Gastrocnemius medialis (tissue), 4 donors: ENCODE measurements around the gene BRAF.

ENCODE experiments used
- POLR2A ChIP-seq, 2 donors: fragments of 450-650 bp; IDR thresholded peaks; one replicate each; pipeline ENCODE4 v1.6.1; 2017; ENCODE audit warnings: antibody characterized with exemption in 2 of 2, mild to moderate bottlenecking in 2 of 2, moderate library complexity in 2 of 2
- TF ChIP-seq, protein P1 (sequence below), 5 experiments: fragments of 450-650 bp in 3 of 5; fragments of 200-600 bp in 2 of 5; sonication (generic) in 2 of 5; IDR thresholded peaks in 4 of 5; conservative IDR thresholded peaks in 1 of 5; 1 replicate in 4 of 5; 2 replicates in 1 of 5; pipeline ENCODE4 v1.5.1; 2016 to 2019; ENCODE audit warnings: antibody characterized with exemption in 5 of 5, mild to moderate bottlenecking in 3 of 5, moderate library complexity in 3 of 5

DNA sequence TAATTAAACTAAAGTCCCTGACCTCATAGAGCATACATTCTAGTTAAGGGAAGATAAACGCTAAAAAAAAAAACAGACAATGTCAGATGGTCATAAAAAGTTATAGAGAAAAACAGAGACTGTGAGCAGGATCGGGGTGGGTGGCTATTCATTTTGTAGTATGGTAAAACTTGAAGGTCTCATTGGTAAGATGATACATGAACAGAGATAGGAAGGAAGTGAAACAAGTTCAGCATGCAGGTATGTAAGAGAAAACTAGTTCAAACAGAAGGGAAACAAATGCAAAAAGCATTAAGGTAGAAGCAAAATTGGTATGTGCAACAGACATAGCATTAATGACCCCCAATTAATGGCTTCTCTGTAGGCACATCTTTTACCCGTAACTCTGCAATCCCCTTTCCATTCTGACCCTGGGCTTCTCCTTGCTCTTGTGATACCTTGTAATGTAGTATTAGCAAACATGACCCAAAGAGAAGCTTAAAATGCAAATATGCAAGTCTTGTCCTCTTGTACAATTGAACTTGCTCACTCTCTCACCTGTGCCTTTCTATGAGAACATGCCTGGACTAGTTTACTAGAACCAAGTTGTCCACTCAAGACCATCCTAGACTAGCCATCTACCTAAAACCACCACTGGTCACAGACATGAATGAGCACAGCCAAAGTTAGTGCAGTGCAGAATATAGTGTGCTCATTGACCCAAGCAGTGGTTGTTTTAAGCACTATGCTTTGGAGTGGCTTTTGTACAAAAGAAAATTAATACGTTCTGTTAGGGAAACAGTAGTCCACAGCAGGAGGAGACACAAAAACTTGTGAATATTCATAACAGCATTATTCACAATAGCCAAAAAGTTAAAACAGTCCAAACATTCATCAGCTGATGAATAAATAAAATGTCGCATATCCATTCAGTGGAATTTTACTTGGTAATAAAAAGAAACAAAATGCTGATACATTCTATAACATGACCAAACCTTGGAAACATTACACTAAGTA lies 57.0 kb downstream of the BRAF start:
- TF ChIP-seq, protein P1, sequence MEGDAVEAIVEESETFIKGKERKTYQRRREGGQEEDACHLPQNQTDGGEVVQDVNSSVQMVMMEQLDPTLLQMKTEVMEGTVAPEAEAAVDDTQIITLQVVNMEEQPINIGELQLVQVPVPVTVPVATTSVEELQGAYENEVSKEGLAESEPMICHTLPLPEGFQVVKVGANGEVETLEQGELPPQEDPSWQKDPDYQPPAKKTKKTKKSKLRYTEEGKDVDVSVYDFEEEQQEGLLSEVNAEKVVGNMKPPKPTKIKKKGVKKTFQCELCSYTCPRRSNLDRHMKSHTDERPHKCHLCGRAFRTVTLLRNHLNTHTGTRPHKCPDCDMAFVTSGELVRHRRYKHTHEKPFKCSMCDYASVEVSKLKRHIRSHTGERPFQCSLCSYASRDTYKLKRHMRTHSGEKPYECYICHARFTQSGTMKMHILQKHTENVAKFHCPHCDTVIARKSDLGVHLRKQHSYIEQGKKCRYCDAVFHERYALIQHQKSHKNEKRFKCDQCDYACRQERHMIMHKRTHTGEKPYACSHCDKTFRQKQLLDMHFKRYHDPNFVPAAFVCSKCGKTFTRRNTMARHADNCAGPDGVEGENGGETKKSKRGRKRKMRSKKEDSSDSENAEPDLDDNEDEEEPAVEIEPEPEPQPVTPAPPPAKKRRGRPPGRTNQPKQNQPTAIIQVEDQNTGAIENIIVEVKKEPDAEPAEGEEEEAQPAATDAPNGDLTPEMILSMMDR (IDR thresholded peaks at IDR 0.05 in 4 of 5, conservative IDR thresholded peaks at IDR 0.05 in 1 of 5): no peak
- TF ChIP-seq POLR2A (IDR thresholded peaks at IDR 0.05): no peak
